Measurements from ENCODE around the gene MRPL20.
A peak's percentile ranks its signal among the peaks of the same experiment; 100 is the strongest.

Gene MRPL20

GRCh38 chr1:1380860-1381259 is 26.2 kb downstream of the MRPL20 start:
- no peak for TF ChIP-seq POLR2A (IDR thresholded peaks at IDR 0.05; ENCODE audit: extremely low read depth, insufficient read length)
- TF ChIP-seq MYC (IDR thresholded peaks at IDR 0.05; ENCODE audit: low read depth, low read length): no peak
- TF ChIP-seq, protein P1, sequence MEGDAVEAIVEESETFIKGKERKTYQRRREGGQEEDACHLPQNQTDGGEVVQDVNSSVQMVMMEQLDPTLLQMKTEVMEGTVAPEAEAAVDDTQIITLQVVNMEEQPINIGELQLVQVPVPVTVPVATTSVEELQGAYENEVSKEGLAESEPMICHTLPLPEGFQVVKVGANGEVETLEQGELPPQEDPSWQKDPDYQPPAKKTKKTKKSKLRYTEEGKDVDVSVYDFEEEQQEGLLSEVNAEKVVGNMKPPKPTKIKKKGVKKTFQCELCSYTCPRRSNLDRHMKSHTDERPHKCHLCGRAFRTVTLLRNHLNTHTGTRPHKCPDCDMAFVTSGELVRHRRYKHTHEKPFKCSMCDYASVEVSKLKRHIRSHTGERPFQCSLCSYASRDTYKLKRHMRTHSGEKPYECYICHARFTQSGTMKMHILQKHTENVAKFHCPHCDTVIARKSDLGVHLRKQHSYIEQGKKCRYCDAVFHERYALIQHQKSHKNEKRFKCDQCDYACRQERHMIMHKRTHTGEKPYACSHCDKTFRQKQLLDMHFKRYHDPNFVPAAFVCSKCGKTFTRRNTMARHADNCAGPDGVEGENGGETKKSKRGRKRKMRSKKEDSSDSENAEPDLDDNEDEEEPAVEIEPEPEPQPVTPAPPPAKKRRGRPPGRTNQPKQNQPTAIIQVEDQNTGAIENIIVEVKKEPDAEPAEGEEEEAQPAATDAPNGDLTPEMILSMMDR (IDR thresholded peaks at IDR 0.05; ENCODE audit: low read depth, low read length): no peak
- no peak for TF ChIP-seq MAX (IDR thresholded peaks at IDR 0.05; ENCODE audit: low read depth, low read length)
- DNase-seq (ENCODE audit: low read depth): no peak
- H3K4me3 ChIP-seq (ENCODE audit: low read depth, low read length): no peak overlapping the region

DNA sequence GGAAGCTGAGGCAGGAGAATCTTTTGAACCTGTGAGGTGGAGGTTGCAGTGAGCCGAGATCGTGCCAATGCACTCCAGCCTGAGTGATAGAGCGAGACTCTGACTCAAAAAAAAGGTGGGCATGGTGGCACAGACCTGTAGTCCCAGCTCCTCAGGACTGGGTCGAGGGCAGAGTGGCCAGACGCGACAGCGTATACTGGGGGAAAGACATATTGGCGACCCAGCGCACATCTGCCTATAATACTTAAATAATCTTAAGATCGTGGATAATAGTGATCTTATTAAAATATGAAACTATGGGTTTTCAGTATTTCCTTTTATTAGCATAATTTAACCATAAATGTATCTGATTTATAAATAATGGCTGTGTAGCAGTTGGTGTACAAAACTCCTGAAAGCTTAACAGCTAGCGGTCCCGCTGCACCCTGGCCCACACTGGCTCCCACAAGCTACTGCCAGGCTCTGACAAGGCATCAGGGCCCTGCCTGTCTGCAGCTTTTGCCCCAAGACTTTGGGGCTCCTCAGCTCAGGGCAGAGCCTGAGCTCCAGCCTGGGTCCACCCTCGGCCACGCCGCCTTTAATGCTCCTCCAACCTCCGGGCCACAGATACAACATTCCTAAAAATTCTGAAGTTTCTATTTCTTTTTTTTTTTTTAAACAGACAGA is 29.4 kb downstream of the MRPL20 start:
- no peak overlapping the region for H3K4me3 ChIP-seq (ENCODE audit: low read depth, low read length)
- TF ChIP-seq MYC (IDR thresholded peaks at IDR 0.05; ENCODE audit: low read depth, low read length) (no peak), MAX (IDR thresholded peaks at IDR 0.05; ENCODE audit: low read depth, low read length) (no peak), POLR2A (IDR thresholded peaks at IDR 0.05; ENCODE audit: extremely low read depth, insufficient read length) (no peak)
- TF ChIP-seq, protein P1 (IDR thresholded peaks at IDR 0.05; ENCODE audit: low read depth, low read length): no peak
- no peak for DNase-seq (ENCODE audit: low read depth)

GRCh38 chr1:1376551-1377226 is 30.4 kb downstream of the MRPL20 start:
- peak overlapping the region; percentile 72 for H3K4me3 ChIP-seq (ENCODE audit: low read depth, low read length)
- TF ChIP-seq POLR2A (IDR thresholded peaks at IDR 0.05; ENCODE audit: extremely low read depth, insufficient read length) (no peak), MAX (IDR thresholded peaks at IDR 0.05; ENCODE audit: low read depth, low read length) (no peak), MYC (IDR thresholded peaks at IDR 0.05; ENCODE audit: low read depth, low read length) (no peak)
- TF ChIP-seq, protein P1 (IDR thresholded peaks at IDR 0.05; ENCODE audit: low read depth, low read length): no peak
- no peak for DNase-seq (ENCODE audit: low read depth)

DNA sequence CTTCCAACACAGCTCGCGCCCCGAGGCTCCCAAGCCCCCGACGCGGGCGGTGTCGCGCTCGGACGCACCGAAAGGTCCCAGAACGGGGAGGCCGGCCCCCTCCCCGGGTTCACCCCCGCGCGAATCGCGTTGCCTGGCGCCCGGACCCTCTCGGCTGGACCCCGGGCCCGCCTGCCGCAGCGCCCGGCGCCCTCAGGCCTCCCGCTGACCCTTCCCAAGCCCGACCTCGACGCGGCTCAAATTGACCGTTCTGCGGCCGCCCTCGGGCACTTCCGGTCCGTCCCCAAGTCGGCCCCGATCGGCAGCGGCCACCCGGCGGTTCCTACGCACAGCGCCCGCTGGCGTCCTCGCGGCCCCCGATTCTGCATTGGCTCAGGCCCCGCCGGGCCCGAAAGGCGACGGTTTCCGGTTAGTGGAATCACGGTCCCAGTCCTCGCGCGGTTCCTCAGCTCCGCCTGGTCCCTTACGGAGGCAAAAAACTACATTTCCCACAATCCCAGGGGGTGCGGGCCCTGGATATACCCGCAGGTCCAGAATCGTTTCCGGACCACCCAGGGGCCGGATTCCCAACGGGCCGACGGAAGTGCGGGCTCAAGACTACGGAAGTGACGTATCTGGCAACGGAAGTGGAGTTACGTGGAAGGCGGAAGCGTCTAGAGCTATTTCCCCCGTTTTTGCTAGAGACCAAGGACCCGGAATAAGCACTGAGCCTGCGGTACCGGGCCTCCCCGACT is 32.0 kb downstream of the MRPL20 start, which contains the start of gene AURKAIP1:
Gene AURKAIP1, minus strand, starts transcription at position 279 of the 734 bp plus-strand sequence. CDS start 451 bp downstream, outside the sequence.
- TF ChIP-seq MYC (IDR thresholded peaks at IDR 0.05; ENCODE audit: low read depth, low read length) (peak; percentile 72), MAX (IDR thresholded peaks at IDR 0.05; ENCODE audit: low read depth, low read length) (peak; percentile 54), POLR2A (IDR thresholded peaks at IDR 0.05; ENCODE audit: extremely low read depth, insufficient read length) (peak; percentile 55)
- TF ChIP-seq, protein P1 (IDR thresholded peaks at IDR 0.05; ENCODE audit: low read depth, low read length): peak; percentile 11
- peak within 1 kb of the TSS; percentile 80 for H3K4me3 ChIP-seq (ENCODE audit: low read depth, low read length)
- peak; percentile 99 for DNase-seq (ENCODE audit: low read depth)

DNA sequence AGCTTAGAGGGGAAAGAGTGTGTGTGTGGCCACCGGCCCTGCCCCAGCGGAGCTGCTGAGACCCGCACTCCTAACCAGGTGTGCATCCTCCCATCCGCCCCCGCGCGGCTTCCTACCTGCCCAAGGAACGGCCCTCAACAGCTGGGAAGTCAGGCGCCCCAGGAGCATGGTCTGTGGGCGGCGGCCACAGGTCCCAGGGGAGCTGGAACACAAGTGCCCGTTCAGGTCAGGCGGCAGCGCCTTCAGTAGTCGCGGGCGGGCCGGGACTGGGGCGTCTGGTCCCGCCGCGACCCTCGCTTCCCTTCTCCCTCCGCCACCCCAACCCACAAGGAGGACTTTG is 32.5 kb downstream of the MRPL20 start:
- peak; percentile 67 for DNase-seq (ENCODE audit: low read depth)
- TF ChIP-seq, protein P1 (IDR thresholded peaks at IDR 0.05; ENCODE audit: low read depth, low read length): no peak
- no peak for TF ChIP-seq POLR2A (IDR thresholded peaks at IDR 0.05; ENCODE audit: extremely low read depth, insufficient read length)
- TF ChIP-seq MYC (IDR thresholded peaks at IDR 0.05; ENCODE audit: low read depth, low read length): no peak
- no peak for TF ChIP-seq MAX (IDR thresholded peaks at IDR 0.05; ENCODE audit: low read depth, low read length)
- peak overlapping the region; percentile 80 for H3K4me3 ChIP-seq (ENCODE audit: low read depth, low read length)
